Caco-2 (cell line): ENCODE data around the gene DOK6. TPM values are rescaled to one million over a fixed set of nuclear protein-coding genes. Genes with fewer than 3 reads are reported as not detected.
"Not testable (repeated sequence)": the region's sequence is repeated elsewhere in the genome, so short reads cannot be mapped to it uniquely, and the experiment has no call there.

Experiments used
- BruUV-seq: library from RNA; stranded (reverse); fragments of 400-500 nt; replicated peaks from 2 replicates; lab custom pipeline; 2021; lab: Mats Ljungman, UMichigan
- CTCF ChIA-PET: fragments of 300-600 bp; sonication (Branson Sonifier 250); formaldehyde crosslinking; loops from one replicate; lab custom pipeline; 2022; ENCODE audit warnings: antibody characterized with exemption; lab: Charles Lee
- POLR2A ChIA-PET: fragments of 300-600 bp; sonication (Branson Sonifier 250); formaldehyde crosslinking; loops from one replicate; lab custom pipeline; 2022; ENCODE audit warnings: antibody characterized with exemption; lab: Charles Lee
- DNase-seq, 2 experiments: peaks; one replicate each; pipeline versions ENCODE4 v3.0.0 to v3.0.0-alpha.2; 2020 to 2022
- H3K27me3 ChIP-seq: replicated peaks from 2 replicates; pipeline ENCODE4 v1.6.0; 2011; ENCODE audit warnings: low read length; ENCODE audit not compliant: control insufficient read depth, insufficient read depth
- H3K36me3 ChIP-seq: 2 replicates; pipeline ENCODE4 v1.5.1; 2011; ENCODE audit warnings: low read length; ENCODE audit not compliant: control insufficient read depth, insufficient read depth
- H3K4me1 ChIP-seq: fragments of 250-450 bp; sonication (Bioruptor Pico); 2 replicates; pipeline ENCODE4 v1.5.1; 2020; ENCODE audit warnings: mild to moderate bottlenecking
- H3K4me3 ChIP-seq: 2 replicates; pipeline ENCODE4 v1.5.1; 2011; ENCODE audit warnings: low read depth, mild to moderate bottlenecking, control low read depth, low read length
- H3K9me3 ChIP-seq: fragments of 250-450 bp; sonication (Bioruptor Pico); 2 replicates; pipeline ENCODE4 v1.5.1; 2020; ENCODE audit warnings: mild to moderate bottlenecking, moderate library complexity
- H3K27ac Mint-ChIP-seq: one replicate; pipeline ENCODE4 v1.8.0; 2022; ENCODE audit warnings: mixed read lengths; ENCODE audit not compliant: unreplicated experiment
- H3K27me3 Mint-ChIP-seq: one replicate; pipeline ENCODE4 v1.8.0; 2022; ENCODE audit warnings: mixed read lengths; ENCODE audit not compliant: insufficient read depth, unreplicated experiment
- H3K36me3 Mint-ChIP-seq: one replicate; pipeline ENCODE4 v1.8.0; 2022; ENCODE audit warnings: mild to moderate bottlenecking, mixed read lengths; ENCODE audit not compliant: insufficient read depth, unreplicated experiment
- H3K4me1 Mint-ChIP-seq: one replicate; pipeline ENCODE4 v1.8.0; 2022; ENCODE audit warnings: low read depth, mixed read lengths; ENCODE audit not compliant: unreplicated experiment
- H3K4me3 Mint-ChIP-seq: one replicate; pipeline ENCODE4 v1.8.0; 2022; ENCODE audit warnings: mild to moderate bottlenecking, moderate library complexity, mixed read lengths; ENCODE audit not compliant: unreplicated experiment
- H3K9me3 Mint-ChIP-seq: one replicate; pipeline ENCODE4 v1.8.0; 2022; ENCODE audit warnings: mixed read lengths; ENCODE audit not compliant: unreplicated experiment
- CTCF ChIP-seq, 2 experiments: fragments of 200-600 bp in 1 of 2; IDR thresholded peaks; 1 replicate in 1 of 2; 2 replicates in 1 of 2; pipeline versions ENCODE4 v1.5.1 to v1.8.0; 2011 to 2022; ENCODE audit warnings: antibody characterized with exemption in 1 of 2, control low read depth in 1 of 2, inconsistent platforms in 1 of 2, low read depth in 1 of 2, low read length in 1 of 2, mild to moderate bottlenecking in 1 of 2, moderate library complexity in 1 of 2; ENCODE audit not compliant: insufficient read depth in 1 of 2, severe bottlenecking in 1 of 2, unreplicated experiment in 1 of 2
- intact Hi-C: fragments of 100-400 bp; cut with micrococcal nuclease; formaldehyde crosslinking; loops from one replicate; pipeline ENCODE4 v1.10.0; 2022; ENCODE audit not compliant: unreplicated experiment
- total RNA-seq: library from RNA; stranded (reverse); gene quantifications from 2 replicates; pipeline ENCODE4 v1.2.3, GENCODE V29; 2022

The DOK6 gene
- total RNA-seq, 1 experiment from 2014 or later: not detected

GRCh38 chr18:69876490-69876889 lies 475.8 kb downstream of the DOK6 start:
- Mint-ChIP-seq H3K27me3 (peaks cover 3% of the 10 kb centered on the region), H3K9me3 (peaks cover 9% of the 10 kb centered on the region), H3K4me1 (no peaks in the 10 kb centered on the region), H3K4me3 (no peak overlapping the region), H3K27ac (no peak overlapping the region), H3K36me3 (no peaks in the 10 kb centered on the region)
- TF ChIP-seq CTCF (IDR thresholded peaks at IDR 0.05; ENCODE audit: insufficient read depth in 1 of 2, low read depth in 1 of 2, low read length in 1 of 2, severe bottlenecking in 1 of 2, unreplicated experiment in 1 of 2): no peak
- Histone ChIP-seq H3K9me3 (no peaks in the 10 kb centered on the region), H3K4me3 (no peak overlapping the region), H3K36me3 (no peaks in the 10 kb centered on the region), H3K4me1 (no peaks in the 10 kb centered on the region), H3K27me3 (no peaks in the 10 kb centered on the region)
- POLR2A ChIA-PET: no interaction called here
- no peak for DNase-seq
- no TSS peak for BruUV-seq
- intact Hi-C loops: no loop called here
- CTCF ChIA-PET: no interaction called here

GRCh38 chr18:69878213-69878933 lies 477.7 kb downstream of the DOK6 start:
- H3K4me1 ChIP-seq: no peaks in the 10 kb centered on the region
- no peak overlapping the region for H3K4me3 ChIP-seq
- H3K4me1 Mint-ChIP-seq: no peaks in the 10 kb centered on the region
- ChIA-PET POLR2A (no interaction called here), CTCF (no interaction called here)
- no peaks in the 10 kb centered on the region for H3K36me3 Mint-ChIP-seq
- no peak for DNase-seq
- peaks cover 9% of the 10 kb centered on the region for H3K9me3 Mint-ChIP-seq
- no TSS peak for BruUV-seq
- H3K27me3 ChIP-seq: no peaks in the 10 kb centered on the region
- no peak for TF ChIP-seq CTCF (IDR thresholded peaks at IDR 0.05; ENCODE audit: insufficient read depth in 1 of 2, low read depth in 1 of 2, low read length in 1 of 2, severe bottlenecking in 1 of 2, unreplicated experiment in 1 of 2)
- no peaks in the 10 kb centered on the region for H3K36me3 ChIP-seq
- no peaks in the 10 kb centered on the region for H3K9me3 ChIP-seq
- H3K4me3 Mint-ChIP-seq: no peak overlapping the region
- intact Hi-C loops: no loop called here
- H3K27me3 Mint-ChIP-seq: peaks cover 3% of the 10 kb centered on the region
- H3K27ac Mint-ChIP-seq: no peak overlapping the region

- CTCF ChIA-PET, H3K27me3 Mint-ChIP-seq, DNase-seq, H3K9me3 Mint-ChIP-seq, H3K4me3 ChIP-seq, H3K4me3 Mint-ChIP-seq, H3K4me1 Mint-ChIP-seq, H3K27ac Mint-ChIP-seq, H3K27me3 ChIP-seq, H3K36me3 Mint-ChIP-seq, H3K9me3 ChIP-seq, H3K4me1 ChIP-seq, BruUV-seq, intact Hi-C loops, H3K36me3 ChIP-seq, POLR2A ChIA-PET: not testable (repeated sequence)
These were observed 478.4 kb downstream of the DOK6 start for GRCh38 chr18:69879051-69879450.
